Measurements from ENCODE around the gene PNMA1.

PNMA1 gene

DNA sequence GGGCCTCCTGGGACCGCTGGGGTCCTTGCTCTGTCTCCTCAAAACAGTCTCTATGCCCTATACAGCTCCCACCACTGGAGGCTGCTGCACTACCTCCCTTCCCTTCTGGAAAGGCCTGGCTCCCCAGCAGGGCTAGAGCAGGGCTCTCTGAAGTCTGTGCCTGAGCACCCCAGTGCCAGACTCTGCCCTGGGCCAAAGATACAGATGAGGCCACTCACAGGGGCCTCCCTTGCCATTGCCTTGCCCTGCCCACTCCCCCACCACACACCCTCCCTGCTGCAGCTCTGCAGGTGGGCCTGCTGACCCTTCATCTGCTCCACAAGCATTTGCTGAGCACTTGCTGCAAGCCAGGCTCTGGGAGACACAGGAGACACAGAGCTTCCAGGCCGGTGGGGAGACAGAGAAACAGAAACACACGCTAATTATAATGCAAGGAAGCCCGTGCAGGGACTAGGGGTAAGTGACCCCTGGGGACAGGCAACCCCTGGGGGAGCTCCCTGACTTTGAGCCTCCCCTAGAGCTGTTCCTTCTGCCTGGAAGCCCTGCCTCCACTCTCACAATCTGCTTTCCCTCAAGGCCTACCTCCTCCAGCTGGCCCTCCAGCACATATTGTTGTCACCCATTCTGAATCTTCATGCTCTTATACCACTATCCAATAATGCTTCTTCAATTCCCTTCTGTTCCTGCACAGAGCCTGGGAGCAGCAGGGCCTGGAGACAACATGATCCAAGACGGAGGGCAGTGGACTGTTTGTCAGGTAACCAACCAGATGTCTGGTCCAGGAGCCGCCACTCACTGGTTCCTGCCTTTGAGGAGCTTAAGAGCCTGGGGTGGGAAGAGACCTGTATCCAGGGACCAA lies 32.6 kb upstream of the PNMA1 start:
- no peak overlapping the region for H3K9ac ChIP-seq (ENCODE audit: low read length)
- H3K27me3 ChIP-seq (ENCODE audit: control insufficient read depth, insufficient read depth, low read length) = no peaks in the 10 kb centered on the region
- H3K4me1 ChIP-seq (ENCODE audit: control insufficient read depth, insufficient read depth, low read length) = peaks cover 79% of the 10 kb centered on the region
- H3K36me3 ChIP-seq (ENCODE audit: control insufficient read depth, insufficient read depth, low read length) = no peaks in the 10 kb centered on the region
- H3K27ac ChIP-seq (ENCODE audit: low read depth, low read length) = peak overlapping the region; percentile 79
- H3K4me3 ChIP-seq (ENCODE audit: low read length) = peak overlapping the region; percentile 5

DNA sequence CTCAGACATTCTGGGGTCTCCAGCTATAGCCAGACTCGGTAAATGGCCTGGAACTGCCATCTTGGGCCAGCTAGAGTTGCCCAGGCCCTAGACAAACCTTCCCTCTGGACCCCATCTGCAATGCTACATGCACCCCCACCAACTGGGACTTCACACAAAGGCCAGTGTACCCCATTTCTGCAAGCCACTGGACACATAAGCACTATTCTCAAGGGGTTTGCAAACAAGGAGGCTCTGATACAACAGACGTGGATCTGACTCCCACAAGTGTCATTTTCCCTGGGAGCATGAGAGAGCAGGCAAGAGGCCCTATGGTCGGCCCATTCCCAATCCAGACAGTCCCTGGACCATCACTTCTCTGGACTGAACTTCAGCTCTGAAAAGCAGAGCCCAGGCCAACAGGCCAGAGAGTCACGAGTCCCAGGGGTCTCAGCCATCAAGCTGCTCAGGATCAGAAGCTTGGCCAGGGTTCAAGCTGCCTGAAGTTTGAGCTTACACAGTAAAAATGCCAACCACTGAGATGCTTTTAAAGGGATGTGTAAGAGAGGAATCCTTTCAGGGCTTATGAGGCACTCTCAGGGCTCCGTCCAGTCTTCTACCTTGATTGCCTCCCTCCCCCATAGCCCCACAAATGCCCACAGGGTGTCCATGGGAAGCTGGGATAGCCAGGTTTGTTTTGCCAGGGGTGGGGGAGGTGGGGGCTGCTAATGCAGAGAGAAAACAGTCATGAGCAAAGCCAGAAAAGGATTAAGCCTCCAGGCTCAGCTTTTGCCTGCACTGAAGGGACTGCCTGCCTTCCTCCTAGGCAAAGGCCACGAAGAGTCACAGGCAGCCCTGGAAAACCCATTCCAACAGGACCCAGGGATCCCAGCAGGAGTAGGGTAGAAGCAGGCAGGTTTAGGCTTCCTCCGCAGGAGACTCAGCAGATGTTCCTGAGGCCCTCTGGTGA lies 31.7 kb upstream of the PNMA1 start:
- Histone ChIP-seq H3K27ac (ENCODE audit: low read depth, low read length) (peak overlapping the region; percentile 79), H3K9ac (ENCODE audit: low read length) (no peak overlapping the region), H3K27me3 (ENCODE audit: control insufficient read depth, insufficient read depth, low read length) (no peaks in the 10 kb centered on the region), H3K36me3 (ENCODE audit: control insufficient read depth, insufficient read depth, low read length) (no peaks in the 10 kb centered on the region), H3K4me1 (ENCODE audit: control insufficient read depth, insufficient read depth, low read length) (peaks cover 79% of the 10 kb centered on the region), H3K4me3 (ENCODE audit: low read length) (peak overlapping the region; percentile 5)

DNA sequence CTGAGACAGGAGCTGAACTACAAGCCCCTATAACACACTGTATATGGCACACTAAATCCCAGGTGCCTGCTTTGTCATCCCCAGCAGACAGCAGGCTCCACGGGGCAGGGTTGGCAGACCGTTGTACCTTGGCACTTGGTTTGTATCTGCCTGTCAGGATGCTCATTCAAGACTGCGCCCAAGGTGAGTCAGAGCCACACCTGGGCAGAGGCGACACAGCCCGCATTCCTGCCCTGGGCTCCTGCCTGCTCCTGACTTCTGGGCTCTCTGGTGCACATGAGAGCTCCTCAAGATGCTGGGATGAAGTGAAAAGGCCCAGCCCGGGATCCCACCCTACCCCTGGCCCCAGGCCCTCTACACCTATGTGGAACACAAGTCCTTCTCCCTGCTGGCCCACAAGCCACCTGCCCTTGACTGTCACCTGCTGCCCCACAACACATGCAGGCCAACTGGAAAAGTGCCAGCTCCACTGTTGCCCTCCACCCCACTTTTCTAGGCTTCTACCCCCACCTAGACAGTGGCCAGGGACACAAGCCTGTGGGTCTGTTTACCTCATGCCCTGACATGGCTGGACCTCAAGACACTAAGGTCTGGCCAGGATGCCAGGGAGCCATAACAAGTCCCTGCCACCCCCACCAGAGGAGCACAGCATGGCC lies 30.8 kb upstream of the PNMA1 start:
- Histone ChIP-seq H3K4me3 (ENCODE audit: low read length) (peak overlapping the region; percentile 25), H3K36me3 (ENCODE audit: control insufficient read depth, insufficient read depth, low read length) (no peaks in the 10 kb centered on the region), H3K27ac (ENCODE audit: low read depth, low read length) (peak overlapping the region; percentile 79), H3K4me1 (ENCODE audit: control insufficient read depth, insufficient read depth, low read length) (peaks cover 80% of the 10 kb centered on the region), H3K27me3 (ENCODE audit: control insufficient read depth, insufficient read depth, low read length) (no peaks in the 10 kb centered on the region), H3K9ac (ENCODE audit: low read length) (no peak overlapping the region)

DNA sequence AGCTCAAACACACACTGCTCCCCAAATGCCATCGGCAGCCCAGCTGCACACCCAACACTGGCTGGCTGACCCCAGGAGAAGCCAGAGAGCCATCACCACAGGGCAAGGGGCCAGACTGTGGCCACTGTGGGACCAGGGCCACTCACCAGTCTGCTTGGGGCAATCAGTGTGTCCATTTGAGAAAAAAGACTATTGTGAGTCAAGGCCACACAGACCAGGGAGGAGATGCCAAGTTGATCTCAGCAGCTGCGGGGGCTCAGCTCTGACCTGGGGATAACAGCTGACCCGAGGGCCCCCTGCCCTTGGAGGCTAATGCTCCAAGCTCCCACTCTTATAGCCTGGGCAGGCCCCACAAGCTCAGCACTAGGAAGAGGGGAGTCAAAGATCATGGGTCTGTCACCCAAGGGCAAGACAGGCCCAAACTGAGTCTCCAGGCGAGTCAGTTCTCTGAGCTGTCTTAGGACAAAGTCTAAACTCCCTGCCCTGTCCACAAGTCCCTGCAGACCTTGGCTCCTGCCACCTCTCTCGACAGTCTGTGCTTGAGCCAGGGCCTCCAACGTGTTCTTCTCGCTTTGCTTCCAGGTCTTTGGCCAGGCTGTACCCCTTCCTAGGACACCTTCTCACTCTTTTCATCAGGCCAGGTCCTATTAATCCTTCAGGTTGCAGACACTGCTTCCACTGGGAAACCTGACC lies 30.1 kb upstream of the PNMA1 start:
- Histone ChIP-seq H3K4me3 (ENCODE audit: low read length) (peak overlapping the region; percentile 25), H3K27ac (ENCODE audit: low read depth, low read length) (peak overlapping the region; percentile 79), H3K36me3 (ENCODE audit: control insufficient read depth, insufficient read depth, low read length) (peaks cover 6% of the 10 kb centered on the region), H3K4me1 (ENCODE audit: control insufficient read depth, insufficient read depth, low read length) (peaks cover 80% of the 10 kb centered on the region), H3K27me3 (ENCODE audit: control insufficient read depth, insufficient read depth, low read length) (no peaks in the 10 kb centered on the region), H3K9ac (ENCODE audit: low read length) (no peak overlapping the region)

DNA sequence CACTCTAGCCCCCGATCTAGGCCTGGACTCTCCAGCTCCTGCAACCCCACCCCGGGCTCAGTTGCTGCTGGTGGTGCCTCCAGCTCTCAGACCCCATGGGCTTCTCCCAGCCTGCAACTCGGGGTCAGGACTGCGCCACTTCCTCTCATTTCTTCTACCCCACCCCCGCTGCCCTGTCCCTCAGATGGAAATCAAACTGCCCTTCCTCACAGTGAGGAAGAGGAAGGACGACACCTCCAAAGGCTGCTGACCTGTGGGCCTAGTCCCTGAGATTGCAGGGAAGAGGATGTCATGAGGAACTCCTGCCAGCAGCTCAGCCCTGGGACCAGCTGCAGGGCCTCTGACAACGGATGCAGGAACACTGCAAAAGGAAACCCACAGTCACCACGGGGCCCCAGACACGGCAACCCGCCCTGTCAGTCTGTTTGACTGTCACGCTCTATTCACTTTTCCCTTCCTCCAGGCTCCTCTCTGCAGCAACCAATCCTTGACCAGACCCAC lies 29.3 kb upstream of the PNMA1 start:
- H3K9ac ChIP-seq (ENCODE audit: low read length) = no peak overlapping the region
- H3K27me3 ChIP-seq (ENCODE audit: control insufficient read depth, insufficient read depth, low read length) = no peaks in the 10 kb centered on the region
- peak overlapping the region; percentile 79 for H3K27ac ChIP-seq (ENCODE audit: low read depth, low read length)
- peaks cover 10% of the 10 kb centered on the region for H3K36me3 ChIP-seq (ENCODE audit: control insufficient read depth, insufficient read depth, low read length)
- H3K4me1 ChIP-seq (ENCODE audit: control insufficient read depth, insufficient read depth, low read length) = peaks cover 78% of the 10 kb centered on the region
- H3K4me3 ChIP-seq (ENCODE audit: low read length) = peak overlapping the region; percentile 9

DNA sequence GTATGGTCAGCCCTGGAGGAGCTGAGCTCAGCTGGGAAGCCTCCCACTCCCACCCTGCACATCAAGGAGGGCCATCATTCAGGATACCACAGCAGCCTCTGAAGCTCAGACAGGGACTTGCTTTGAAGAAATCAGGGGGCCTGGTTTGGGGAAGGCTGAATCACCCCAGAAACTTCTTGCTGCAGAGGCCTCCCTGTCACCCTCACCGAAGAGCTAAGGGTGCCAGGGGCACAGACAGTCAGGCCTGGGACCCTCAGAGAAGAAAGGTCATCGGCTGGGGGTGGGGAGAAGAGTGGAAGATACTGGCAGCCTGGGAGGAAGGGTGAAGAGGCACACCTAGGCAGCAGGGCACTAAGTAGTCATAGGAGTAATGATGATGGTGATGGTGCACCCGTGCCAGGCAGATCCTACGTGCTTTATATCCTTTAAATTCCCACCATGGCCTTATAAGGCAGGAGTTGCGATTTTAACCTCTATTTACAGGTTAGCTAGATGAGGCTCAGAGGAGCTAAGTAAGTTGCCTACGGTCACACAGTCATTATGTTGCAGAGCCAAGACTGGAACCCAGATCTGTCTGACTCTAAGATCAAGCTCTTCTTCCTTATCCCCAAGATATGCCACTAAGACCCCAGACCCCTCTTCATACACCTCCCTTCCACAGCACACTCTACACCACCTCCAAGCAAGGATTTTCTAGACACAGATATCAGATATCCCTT lies 28.5 kb upstream of the PNMA1 start:
- H3K9ac ChIP-seq (ENCODE audit: low read length) = peak overlapping the region; percentile 8
- H3K4me1 ChIP-seq (ENCODE audit: control insufficient read depth, insufficient read depth, low read length) = peaks cover 76% of the 10 kb centered on the region

DNA sequence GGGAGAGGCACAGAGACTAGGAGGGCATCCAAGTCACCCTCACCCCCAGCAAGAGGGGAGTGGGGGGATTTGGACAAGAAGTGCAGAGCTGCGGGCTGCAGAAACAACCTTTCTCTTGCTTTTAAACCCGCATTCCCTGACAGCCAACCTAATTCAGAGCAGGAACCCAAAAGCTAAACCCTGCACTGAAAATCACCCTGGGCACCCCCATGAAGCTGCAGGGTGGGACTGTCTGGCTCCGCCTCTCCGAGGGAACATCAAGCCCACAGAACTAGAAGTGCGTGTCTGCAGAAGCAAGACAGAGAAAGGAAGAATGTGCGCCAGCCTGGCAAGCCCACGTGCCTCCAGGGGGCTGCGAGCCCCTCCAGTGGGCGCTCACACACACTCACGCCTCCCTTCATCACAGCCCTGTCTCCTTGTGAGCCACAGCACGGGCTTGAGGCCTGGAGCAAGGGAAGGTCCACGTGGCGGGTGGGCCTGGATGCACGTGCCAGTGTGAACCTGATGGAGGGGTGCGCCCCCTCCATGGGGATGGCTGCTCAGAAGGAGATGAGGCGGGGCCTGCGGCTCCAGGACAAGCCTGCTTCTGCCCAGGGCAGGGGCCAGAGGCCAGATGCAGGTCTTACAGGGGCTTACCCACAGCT lies 27.8 kb upstream of the PNMA1 start:
- Histone ChIP-seq H3K27ac (ENCODE audit: low read depth, low read length) (peak overlapping the region; percentile 79), H3K9ac (ENCODE audit: low read length) (peak overlapping the region; percentile 19), H3K36me3 (ENCODE audit: control insufficient read depth, insufficient read depth, low read length) (peaks cover 13% of the 10 kb centered on the region), H3K4me3 (ENCODE audit: low read length) (peak overlapping the region; percentile 63), H3K4me1 (ENCODE audit: control insufficient read depth, insufficient read depth, low read length) (peaks cover 72% of the 10 kb centered on the region), H3K27me3 (ENCODE audit: control insufficient read depth, insufficient read depth, low read length) (no peaks in the 10 kb centered on the region)

More for the DNA sequence above, 28.5 kb upstream of the PNMA1 start:
- Histone ChIP-seq H3K36me3 (ENCODE audit: control insufficient read depth, insufficient read depth, low read length) (peaks cover 12% of the 10 kb centered on the region), H3K27ac (ENCODE audit: low read depth, low read length) (peak overlapping the region; percentile 79), H3K4me3 (ENCODE audit: low read length) (peak overlapping the region; percentile 63), H3K27me3 (ENCODE audit: control insufficient read depth, insufficient read depth, low read length) (no peaks in the 10 kb centered on the region)

DNA sequence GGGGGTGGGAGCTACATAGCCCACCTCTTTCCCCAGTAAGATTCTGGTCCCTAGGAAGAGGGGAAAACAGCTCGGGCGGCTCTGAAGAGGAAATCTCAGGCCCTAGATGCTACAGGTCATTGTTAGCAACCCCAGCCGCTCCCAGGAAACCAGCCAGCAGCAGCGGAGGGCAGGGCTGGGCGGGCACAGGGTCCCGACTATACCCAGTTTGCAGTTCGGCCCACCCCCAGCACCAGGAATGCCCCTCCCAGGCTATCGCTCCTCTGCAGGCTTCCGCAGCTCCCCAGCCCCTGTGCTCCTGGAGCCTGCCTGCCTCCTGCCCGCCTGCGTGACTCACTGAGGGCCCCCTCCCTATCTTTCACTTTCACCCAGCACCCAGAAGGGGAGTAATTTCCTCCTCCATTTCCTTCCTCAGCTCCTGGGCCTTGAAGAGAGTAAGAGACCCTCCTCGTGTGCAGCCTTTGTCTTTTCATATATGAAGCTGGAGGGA lies 27.2 kb upstream of the PNMA1 start:
- Histone ChIP-seq H3K4me3 (ENCODE audit: low read length) (peak overlapping the region; percentile 63), H3K27me3 (ENCODE audit: control insufficient read depth, insufficient read depth, low read length) (no peaks in the 10 kb centered on the region), H3K27ac (ENCODE audit: low read depth, low read length) (peak overlapping the region; percentile 79), H3K4me1 (ENCODE audit: control insufficient read depth, insufficient read depth, low read length) (peaks cover 66% of the 10 kb centered on the region), H3K36me3 (ENCODE audit: control insufficient read depth, insufficient read depth, low read length) (peaks cover 18% of the 10 kb centered on the region), H3K9ac (ENCODE audit: low read length) (peak overlapping the region; percentile 19)

DNA sequence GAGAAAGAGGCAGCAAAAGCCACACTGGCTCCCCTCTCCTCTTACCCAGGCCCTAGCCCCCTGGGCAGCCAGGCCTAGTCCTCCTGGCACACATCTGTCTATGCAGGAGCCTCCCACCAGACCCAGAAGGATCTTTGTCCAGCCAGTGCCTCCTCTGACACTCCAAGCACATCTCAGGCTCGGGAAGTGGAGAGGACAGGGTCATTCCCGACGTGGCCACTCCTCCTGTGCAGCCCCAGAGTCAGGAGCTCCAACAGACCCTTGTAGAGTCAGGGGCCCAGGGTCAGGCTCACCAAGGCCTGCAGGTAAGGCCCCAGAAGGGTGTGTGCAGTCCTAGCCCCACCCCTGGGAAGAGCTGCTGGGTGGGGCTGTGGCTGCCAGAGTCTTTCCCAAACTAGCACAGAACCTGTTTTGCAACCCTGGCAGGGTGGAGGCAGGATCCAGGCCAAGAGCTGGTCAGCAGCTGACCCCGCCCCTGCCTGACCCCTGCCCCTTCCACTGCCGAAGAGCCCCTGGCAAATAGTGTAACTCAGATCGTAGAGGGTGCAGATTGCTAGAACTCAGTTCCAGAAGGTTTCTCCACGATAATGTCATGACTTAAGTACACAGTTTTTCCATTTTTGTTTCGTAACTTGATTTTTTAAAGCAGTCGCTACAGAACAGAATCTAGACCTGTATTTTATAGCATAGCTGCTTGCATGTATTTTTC lies 26.6 kb upstream of the PNMA1 start:
- no peaks in the 10 kb centered on the region for H3K27me3 ChIP-seq (ENCODE audit: control insufficient read depth, insufficient read depth, low read length)
- H3K27ac ChIP-seq (ENCODE audit: low read depth, low read length) = peak overlapping the region; percentile 79
- H3K4me3 ChIP-seq (ENCODE audit: low read length) = peak overlapping the region; percentile 63
- peaks cover 59% of the 10 kb centered on the region for H3K4me1 ChIP-seq (ENCODE audit: control insufficient read depth, insufficient read depth, low read length)
- peak overlapping the region; percentile 59 for H3K9ac ChIP-seq (ENCODE audit: low read length)
- H3K36me3 ChIP-seq (ENCODE audit: control insufficient read depth, insufficient read depth, low read length) = peaks cover 19% of the 10 kb centered on the region

DNA sequence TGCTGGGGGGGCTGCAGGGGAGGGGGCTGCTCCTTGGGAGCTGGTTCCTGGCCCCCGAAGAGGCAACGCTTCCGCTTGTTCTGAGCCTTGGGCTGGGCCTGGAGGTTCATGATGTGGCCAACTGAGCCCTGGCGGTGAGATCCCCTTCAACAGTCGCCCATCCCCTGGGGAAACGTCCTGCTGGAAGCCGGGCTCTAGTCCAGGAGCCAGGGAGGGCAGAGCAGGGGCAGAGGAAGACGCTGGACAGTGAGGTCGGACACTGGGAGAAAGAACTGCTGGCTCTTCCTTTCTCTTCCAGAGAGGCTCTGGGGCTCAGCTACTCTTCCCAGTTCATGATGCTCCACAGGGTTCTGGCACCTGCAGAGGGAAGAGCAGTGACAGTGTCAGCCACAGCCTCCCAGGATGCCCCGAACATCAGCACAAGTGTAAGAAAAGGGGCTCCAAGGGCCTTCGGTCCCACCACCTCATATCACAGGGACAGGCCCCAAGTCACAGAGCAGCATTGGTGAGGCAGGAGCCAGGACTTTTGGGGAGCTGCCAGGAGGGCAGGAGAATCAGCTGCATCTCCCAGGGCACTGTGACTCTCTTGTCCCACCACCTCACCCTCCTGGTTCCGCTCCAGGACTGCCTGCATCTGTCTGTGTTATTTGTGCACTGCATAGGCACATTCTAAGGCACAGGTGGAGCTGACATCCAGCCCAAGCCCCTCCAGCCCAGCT lies 25.9 kb upstream of the PNMA1 start:
- Histone ChIP-seq H3K4me3 (ENCODE audit: low read length) (peak overlapping the region; percentile 14), H3K36me3 (ENCODE audit: control insufficient read depth, insufficient read depth, low read length) (peaks cover 19% of the 10 kb centered on the region), H3K9ac (ENCODE audit: low read length) (peak overlapping the region; percentile 59), H3K4me1 (ENCODE audit: control insufficient read depth, insufficient read depth, low read length) (peaks cover 52% of the 10 kb centered on the region), H3K27me3 (ENCODE audit: control insufficient read depth, insufficient read depth, low read length) (no peaks in the 10 kb centered on the region), H3K27ac (ENCODE audit: low read depth, low read length) (peak overlapping the region; percentile 79)
